Spleen (tissue), 7 donors: ENCODE results near the gene KLHL25.

Source experiments
- CTCF ChIP-seq, 11 experiments: fragments of 200-600 bp in 7 of 11; fragments of 450-650 bp in 4 of 11; sonication (generic) in 4 of 11; IDR thresholded peaks in 8 of 11; conservative IDR thresholded peaks in 3 of 11; 1 replicate in 7 of 11; 2 replicates in 4 of 11; pipeline versions ENCODE4 v1.4.0 to v1.8.0; 2016 to 2021; ENCODE audit warnings: antibody characterized with exemption in 11 of 11, inconsistent platforms in 4 of 11, mild to moderate bottlenecking in 1 of 11
- POLR2AphosphoS5 ChIP-seq, 3 donors: sonication (generic); formaldehyde crosslinking; IDR thresholded peaks; one replicate each; pipeline ENCODE4 v1.5.1; 2017; ENCODE audit warnings: antibody characterized with exemption in 3 of 3
- donor health status: DM: no; HTN: no; CAD: no; lungs with moderate emphysema.
- donor health status: DM: no; HTN: no; CAD: no.
- donor health status: DM: no; HTN: no; CAD: no.

DNA sequence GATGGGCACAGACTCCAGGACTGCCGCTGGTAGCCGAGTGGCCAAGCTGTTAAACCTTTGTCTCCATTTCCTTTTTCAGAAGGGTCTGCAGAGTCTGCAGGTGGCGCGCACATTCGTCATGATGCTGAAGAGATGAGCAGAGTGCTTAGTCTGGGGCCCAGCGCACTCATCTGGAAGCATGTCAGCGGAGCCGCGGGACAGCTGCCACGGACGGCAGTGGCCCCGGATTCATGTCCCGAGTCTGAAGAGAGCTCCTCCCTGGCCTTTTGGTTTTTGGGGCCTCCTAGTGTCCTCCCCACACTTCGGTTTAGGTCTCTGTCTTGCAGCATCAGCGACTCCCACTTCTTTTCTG lies 42.6 kb downstream of the KLHL25 start:
- no peak for TF ChIP-seq CTCF (IDR thresholded peaks at IDR 0.05 in 8 of 11, conservative IDR thresholded peaks at IDR 0.05 in 3 of 11)
- TF ChIP-seq POLR2AphosphoS5 (IDR thresholded peaks at IDR 0.05), result no peak
